Measurements from ENCODE around the gene BCAS4.

The BCAS4 gene

GRCh38 chr20:50870561-50871161 lies 75.8 kb downstream of the BCAS4 start:
- H2AFZ ChIP-seq (ENCODE audit: low read length, unreplicated experiment): no peak overlapping the region

GRCh38 chr20:50872560-50873425 lies 77.9 kb downstream of the BCAS4 start:
- Histone ChIP-seq H3K4me3 (ENCODE audit: low read depth, low read length) (no peak overlapping the region), H3K36me3 (ENCODE audit: insufficient read depth, low read length) (no peaks in the 10 kb centered on the region), H3K79me2 (ENCODE audit: control insufficient read depth, insufficient read depth, low read length, unreplicated experiment) (no peaks in the 10 kb centered on the region), H3K27ac (ENCODE audit: low read depth, low read length) (no peak overlapping the region), H3K27me3 (ENCODE audit: insufficient read depth, low read length) (no peaks in the 10 kb centered on the region), H3K4me1 (ENCODE audit: control insufficient read depth, insufficient read depth, low read length, unreplicated experiment) (no peaks in the 10 kb centered on the region), H2AFZ (ENCODE audit: low read length, unreplicated experiment) (no peak overlapping the region)

More at GRCh38 chr20:50870561-50871161, 75.8 kb downstream of the BCAS4 start:
- Histone ChIP-seq H3K4me1 (ENCODE audit: control insufficient read depth, insufficient read depth, low read length, unreplicated experiment) (no peaks in the 10 kb centered on the region), H3K36me3 (ENCODE audit: insufficient read depth, low read length) (no peaks in the 10 kb centered on the region), H3K79me2 (ENCODE audit: control insufficient read depth, insufficient read depth, low read length, unreplicated experiment) (no peaks in the 10 kb centered on the region), H3K27ac (ENCODE audit: low read depth, low read length) (no peak overlapping the region), H3K27me3 (ENCODE audit: insufficient read depth, low read length) (no peaks in the 10 kb centered on the region), H3K4me3 (ENCODE audit: low read depth, low read length) (no peak overlapping the region)

- no peak overlapping the region for H2AFZ ChIP-seq (ENCODE audit: low read length, unreplicated experiment)
- no peak overlapping the region for H3K27ac ChIP-seq (ENCODE audit: low read depth, low read length)
- no peaks in the 10 kb centered on the region for H3K4me1 ChIP-seq (ENCODE audit: control insufficient read depth, insufficient read depth, low read length, unreplicated experiment)
- H3K4me3 ChIP-seq (ENCODE audit: low read depth, low read length): no peak overlapping the region
- H3K36me3 ChIP-seq (ENCODE audit: insufficient read depth, low read length): no peaks in the 10 kb centered on the region
- H3K27me3 ChIP-seq (ENCODE audit: insufficient read depth, low read length): no peaks in the 10 kb centered on the region
- no peaks in the 10 kb centered on the region for H3K79me2 ChIP-seq (ENCODE audit: control insufficient read depth, insufficient read depth, low read length, unreplicated experiment)
Measured at GRCh38 chr20:50873585-50873984, 78.7 kb downstream of the BCAS4 start.

- Histone ChIP-seq H3K4me1 (ENCODE audit: control insufficient read depth, insufficient read depth, low read length, unreplicated experiment) (no peaks in the 10 kb centered on the region), H3K79me2 (ENCODE audit: control insufficient read depth, insufficient read depth, low read length, unreplicated experiment) (no peaks in the 10 kb centered on the region), H2AFZ (ENCODE audit: low read length, unreplicated experiment) (no peak overlapping the region), H3K27me3 (ENCODE audit: insufficient read depth, low read length) (no peaks in the 10 kb centered on the region), H3K36me3 (ENCODE audit: insufficient read depth, low read length) (no peaks in the 10 kb centered on the region), H3K4me3 (ENCODE audit: low read depth, low read length) (no peak overlapping the region), H3K27ac (ENCODE audit: low read depth, low read length) (no peak overlapping the region)
Measured at GRCh38 chr20:50874111-50874757, 79.4 kb downstream of the BCAS4 start.

- no peak overlapping the region for H3K4me3 ChIP-seq (ENCODE audit: low read depth, low read length)
- H3K27ac ChIP-seq (ENCODE audit: low read depth, low read length): no peak overlapping the region
- no peaks in the 10 kb centered on the region for H3K4me1 ChIP-seq (ENCODE audit: control insufficient read depth, insufficient read depth, low read length, unreplicated experiment)
- no peak overlapping the region for H2AFZ ChIP-seq (ENCODE audit: low read length, unreplicated experiment)
- H3K27me3 ChIP-seq (ENCODE audit: insufficient read depth, low read length): no peaks in the 10 kb centered on the region
- H3K36me3 ChIP-seq (ENCODE audit: insufficient read depth, low read length): no peaks in the 10 kb centered on the region
- H3K79me2 ChIP-seq (ENCODE audit: control insufficient read depth, insufficient read depth, low read length, unreplicated experiment): no peaks in the 10 kb centered on the region
Measured at GRCh38 chr20:50874758-50875665, 80.2 kb downstream of the BCAS4 start.

- Histone ChIP-seq H3K36me3 (ENCODE audit: insufficient read depth, low read length) (no peaks in the 10 kb centered on the region), H3K27ac (ENCODE audit: low read depth, low read length) (no peak overlapping the region), H3K79me2 (ENCODE audit: control insufficient read depth, insufficient read depth, low read length, unreplicated experiment) (no peaks in the 10 kb centered on the region), H3K4me1 (ENCODE audit: control insufficient read depth, insufficient read depth, low read length, unreplicated experiment) (no peaks in the 10 kb centered on the region), H3K27me3 (ENCODE audit: insufficient read depth, low read length) (no peaks in the 10 kb centered on the region), H3K4me3 (ENCODE audit: low read depth, low read length) (no peak overlapping the region), H2AFZ (ENCODE audit: low read length, unreplicated experiment) (no peak overlapping the region)
Measured at GRCh38 chr20:50876063-50876685, 81.3 kb downstream of the BCAS4 start.

GRCh38 chr20:50876816-50877215 lies 82.0 kb downstream of the BCAS4 start:
- Histone ChIP-seq H3K4me3 (ENCODE audit: low read depth, low read length) (no peak overlapping the region), H3K27me3 (ENCODE audit: insufficient read depth, low read length) (no peaks in the 10 kb centered on the region), H3K4me1 (ENCODE audit: control insufficient read depth, insufficient read depth, low read length, unreplicated experiment) (no peaks in the 10 kb centered on the region), H3K27ac (ENCODE audit: low read depth, low read length) (no peak overlapping the region), H3K79me2 (ENCODE audit: control insufficient read depth, insufficient read depth, low read length, unreplicated experiment) (no peaks in the 10 kb centered on the region), H3K36me3 (ENCODE audit: insufficient read depth, low read length) (no peaks in the 10 kb centered on the region), H2AFZ (ENCODE audit: low read length, unreplicated experiment) (no peak overlapping the region)

- no peak overlapping the region for H3K4me3 ChIP-seq (ENCODE audit: low read depth, low read length)
- H3K79me2 ChIP-seq (ENCODE audit: control insufficient read depth, insufficient read depth, low read length, unreplicated experiment): no peaks in the 10 kb centered on the region
- no peak overlapping the region for H2AFZ ChIP-seq (ENCODE audit: low read length, unreplicated experiment)
- no peaks in the 10 kb centered on the region for H3K36me3 ChIP-seq (ENCODE audit: insufficient read depth, low read length)
- H3K4me1 ChIP-seq (ENCODE audit: control insufficient read depth, insufficient read depth, low read length, unreplicated experiment): no peaks in the 10 kb centered on the region
- no peak overlapping the region for H3K27ac ChIP-seq (ENCODE audit: low read depth, low read length)
- H3K27me3 ChIP-seq (ENCODE audit: insufficient read depth, low read length): no peaks in the 10 kb centered on the region
Measured at GRCh38 chr20:50877232-50877743, 82.4 kb downstream of the BCAS4 start.

GRCh38 chr20:50879649-50880550 lies 85.0 kb downstream of the BCAS4 start:
- H3K79me2 ChIP-seq (ENCODE audit: control insufficient read depth, insufficient read depth, low read length, unreplicated experiment): no peaks in the 10 kb centered on the region
- 0 out of 2 replicates have a peak, but pooled peaks cover 2% of the 10 kb centered on the region for H3K36me3 ChIP-seq (ENCODE audit: insufficient read depth, low read length)
- no peaks in the 10 kb centered on the region for H3K4me1 ChIP-seq (ENCODE audit: control insufficient read depth, insufficient read depth, low read length, unreplicated experiment)
- H3K27ac ChIP-seq (ENCODE audit: low read depth, low read length): no peak overlapping the region
- no peaks in the 10 kb centered on the region for H3K27me3 ChIP-seq (ENCODE audit: insufficient read depth, low read length)
- H3K4me3 ChIP-seq (ENCODE audit: low read depth, low read length): no peak overlapping the region
- H2AFZ ChIP-seq (ENCODE audit: low read length, unreplicated experiment): no peak overlapping the region

Measured in ACC112 (cell line).